ENCODE data around the gene PKIG.
"Not testable (repeated sequence)": the region's sequence is repeated elsewhere in the genome, so short reads cannot be mapped to it uniquely, and the experiment has no call there.

PKIG gene
- total RNA-seq: 0.24 to 1.7 reads per million in 2 donors

GRCh38 chr20:44582311-44583025, at the start of gene PKIG:
TSS of gene PKIG (plus strand) at chr20:44582579. CDS start at chr20:44614557, 31,978 bp downstream.
- no peak for DNase-seq

- no peak for DNase-seq
Measured at GRCh38 chr20:44532981-44533331, 49.4 kb upstream of the PKIG start.

GRCh38 chr20:44533928-44534327, 48.5 kb upstream of the PKIG start:
- DNase-seq: no peak

- DNase-seq: no peak
Measured at GRCh38 chr20:44536175-44536574, 46.2 kb upstream of the PKIG start.

DNA sequence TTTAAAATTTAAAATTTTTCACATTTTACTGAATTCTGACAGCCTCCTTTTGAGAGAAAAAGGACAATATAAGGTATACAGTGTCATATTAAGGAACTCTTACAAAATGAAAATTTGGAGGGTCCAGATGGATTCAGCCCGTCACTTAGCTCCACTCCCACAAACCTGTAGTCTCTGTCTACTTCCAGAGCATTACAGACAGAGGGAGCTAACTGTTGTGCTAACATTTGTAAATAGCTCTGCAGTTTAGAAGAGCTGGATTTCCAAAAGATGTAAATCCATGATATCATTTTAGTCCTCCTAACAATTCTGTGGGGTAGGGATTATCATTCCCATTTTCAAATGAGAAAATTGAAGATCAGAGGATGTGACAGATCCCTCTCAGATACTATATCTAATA, 44.4 kb upstream of the PKIG start:
- DNase-seq: no peak

GRCh38 chr20:44540834-44541233, 41.5 kb upstream of the PKIG start:
- DNase-seq: no peak

- DNase-seq: no peak
Measured at GRCh38 chr20:44541992-44542391, 40.4 kb upstream of the PKIG start.

DNA sequence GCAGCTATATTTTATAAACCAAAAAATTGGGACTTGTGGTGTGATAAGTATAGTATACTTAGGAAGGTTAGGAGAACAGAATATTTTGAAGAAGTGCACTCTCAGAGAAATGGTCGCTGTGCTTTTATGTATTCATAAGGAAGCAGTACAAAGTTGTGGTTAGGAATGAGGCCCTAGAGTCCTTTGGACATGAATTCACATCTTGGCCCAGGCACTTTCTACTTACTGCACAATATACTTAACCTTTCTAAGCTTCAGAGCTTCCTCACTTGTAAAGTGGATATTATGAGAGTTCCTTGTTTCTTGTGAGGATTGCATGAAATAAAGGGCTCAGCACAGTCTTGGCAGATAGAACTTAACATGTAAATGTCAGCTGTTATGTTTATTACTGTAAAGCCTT, 39.5 kb upstream of the PKIG start:
- no peak for DNase-seq

GRCh38 chr20:44543358-44543757, 39.0 kb upstream of the PKIG start:
- DNase-seq: no peak

- DNase-seq: no peak
Measured at GRCh38 chr20:44544263-44544662, 38.1 kb upstream of the PKIG start.

DNA sequence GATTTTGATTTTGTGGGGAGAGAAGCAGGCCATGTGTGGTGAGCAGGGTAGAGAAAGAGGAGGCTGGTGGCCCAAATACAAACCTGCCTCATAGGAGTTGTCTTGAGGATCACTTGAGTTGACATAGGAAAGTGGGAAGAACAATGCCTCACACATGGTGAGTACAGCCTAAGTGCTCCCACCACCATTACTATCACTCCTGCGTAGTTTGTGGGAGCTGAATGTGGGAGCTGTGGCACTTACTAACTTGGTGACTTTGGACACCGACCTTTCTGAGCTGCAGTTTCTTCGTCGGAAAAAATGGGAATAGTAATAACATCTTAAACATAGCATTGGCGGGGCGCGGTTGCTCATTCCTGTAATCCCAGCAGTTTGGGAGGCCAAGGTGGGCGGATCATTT, 35.0 kb upstream of the PKIG start:
- DNase-seq: no peak

DNA sequence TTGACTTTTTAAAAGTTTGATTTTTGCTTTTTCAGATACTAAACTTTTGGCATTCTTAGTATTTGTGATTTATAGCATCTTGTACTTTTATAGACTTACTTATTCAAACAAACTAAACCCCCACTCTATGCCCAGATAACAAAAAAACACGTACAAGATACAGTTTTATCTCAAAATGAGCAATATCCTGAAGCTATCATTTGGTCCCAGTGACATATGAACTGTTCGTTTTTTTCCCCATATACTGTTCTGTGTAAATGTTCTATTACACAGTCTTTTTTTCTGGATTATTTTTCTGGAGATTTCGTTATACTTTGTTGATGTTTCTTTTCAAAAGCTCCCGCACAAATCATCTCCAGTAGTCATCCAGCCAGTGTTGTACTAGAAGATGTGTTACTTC, 33.3 kb upstream of the PKIG start:
- DNase-seq: no peak

- DNase-seq: no peak
Measured at GRCh38 chr20:44552050-44552449, 30.3 kb upstream of the PKIG start.

- DNase-seq: no peak
Measured at GRCh38 chr20:44552568-44552949, 29.8 kb upstream of the PKIG start.

DNA sequence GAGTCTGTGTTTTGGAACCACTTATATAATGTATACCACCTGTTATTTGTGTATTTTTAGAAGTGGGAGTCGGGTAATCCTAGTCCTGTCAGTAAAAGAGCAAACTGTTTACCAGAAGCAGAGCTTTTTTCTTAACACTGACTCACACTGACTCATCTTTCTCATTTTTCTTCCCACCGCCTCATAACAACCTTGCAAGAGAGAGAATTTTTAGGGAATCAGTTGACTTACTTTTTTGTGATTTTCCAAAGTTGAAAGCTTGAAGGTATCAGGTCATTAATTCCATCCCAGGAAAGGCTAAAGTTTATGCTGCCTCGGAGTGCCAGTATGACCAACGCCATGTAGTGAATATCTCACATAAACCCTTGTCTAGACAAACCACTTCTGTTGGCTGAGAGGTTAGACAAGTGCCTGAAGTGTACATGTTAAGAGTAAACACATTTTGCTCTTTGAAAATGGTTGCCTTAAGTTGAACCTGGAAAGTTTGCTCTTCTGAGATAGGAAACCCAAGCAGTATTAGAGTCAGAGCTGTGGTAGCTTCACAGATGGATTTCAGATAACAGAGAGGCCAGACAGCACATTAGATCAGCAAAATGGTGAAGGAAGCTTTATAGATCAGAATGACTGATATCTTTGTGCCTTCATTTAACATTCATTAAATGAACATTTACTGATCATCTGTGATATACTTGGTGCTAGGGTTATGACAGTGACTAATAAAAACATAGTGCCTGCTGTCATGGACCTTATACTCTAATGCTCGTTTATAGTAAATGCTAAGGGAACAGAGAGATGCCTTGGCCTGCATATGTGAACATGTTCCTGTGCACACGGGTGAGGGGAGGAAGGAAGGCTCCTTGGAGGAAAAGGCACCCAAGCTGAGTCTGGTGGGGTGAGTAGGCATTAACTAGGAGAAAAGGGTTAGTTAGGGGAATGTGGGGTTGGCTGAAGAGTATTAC, 29.1 kb upstream of the PKIG start:
- no peak for DNase-seq

GRCh38 chr20:44559302-44559701, 23.1 kb upstream of the PKIG start:
- DNase-seq: no peak

DNA sequence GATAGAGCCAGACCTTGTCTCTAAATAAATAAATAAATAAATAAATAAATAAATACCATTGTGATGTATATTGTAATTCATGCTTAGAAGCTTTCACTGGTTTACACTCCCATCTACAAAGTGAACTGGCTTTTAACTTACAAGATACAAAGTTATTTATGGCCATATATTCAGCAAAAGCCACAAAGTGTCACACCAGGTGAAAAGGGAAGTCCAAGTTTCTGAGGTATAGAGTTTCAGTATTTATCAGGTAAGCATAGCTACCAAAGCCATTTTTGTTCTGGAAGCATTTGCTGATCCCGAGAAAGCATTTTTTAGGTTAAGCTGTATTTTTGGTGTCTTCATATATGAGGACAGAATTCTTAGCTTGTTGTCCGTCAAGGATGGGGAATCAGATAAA, 22.1 kb upstream of the PKIG start:
- DNase-seq: no peak

DNA sequence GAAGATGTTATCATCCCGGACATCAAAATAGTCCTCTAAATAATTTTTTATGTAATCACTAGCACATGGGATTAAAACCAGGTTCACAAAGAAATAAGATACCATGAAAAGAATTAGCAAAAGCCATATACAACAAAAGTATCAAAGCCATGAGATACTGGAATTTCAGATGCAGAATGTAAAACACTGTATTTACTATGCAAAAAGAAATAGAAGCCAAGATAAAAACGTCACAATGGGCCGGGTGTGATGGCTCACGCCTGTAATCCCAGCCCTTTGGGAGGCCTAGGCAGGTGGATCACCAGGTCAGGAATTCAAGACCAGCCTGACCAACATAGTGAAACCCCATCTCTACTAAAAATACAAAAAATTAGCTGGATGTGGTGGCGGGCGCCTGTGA, 21.6 kb upstream of the PKIG start:
- DNase-seq: not testable (repeated sequence)

- DNase-seq: no peak
Measured at GRCh38 chr20:44561876-44562275, 20.5 kb upstream of the PKIG start.

GRCh38 chr20:44566018-44566417, 16.4 kb upstream of the PKIG start:
- no peak for DNase-seq

- no peak for DNase-seq
Measured at GRCh38 chr20:44566811-44567210, 15.6 kb upstream of the PKIG start.

DNA sequence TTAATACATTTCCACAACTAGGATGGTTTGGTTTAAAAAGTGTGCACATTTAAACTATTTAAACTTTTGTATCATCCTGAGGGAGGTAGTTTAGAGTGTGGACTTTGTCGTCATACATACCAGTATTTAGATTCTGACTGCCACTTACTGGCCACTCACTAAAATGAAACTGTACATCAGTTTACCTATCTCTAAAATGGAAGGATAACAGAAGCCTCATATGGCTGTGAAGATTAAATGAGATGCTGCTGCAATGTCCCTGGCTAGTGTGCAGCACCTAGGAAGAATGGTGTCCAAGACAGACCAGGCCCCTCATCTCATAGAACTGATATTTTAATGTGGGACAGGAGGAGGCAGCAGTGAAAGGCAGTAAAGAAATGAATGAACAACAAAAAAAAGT, 12.0 kb upstream of the PKIG start:
- DNase-seq: no peak

DNA sequence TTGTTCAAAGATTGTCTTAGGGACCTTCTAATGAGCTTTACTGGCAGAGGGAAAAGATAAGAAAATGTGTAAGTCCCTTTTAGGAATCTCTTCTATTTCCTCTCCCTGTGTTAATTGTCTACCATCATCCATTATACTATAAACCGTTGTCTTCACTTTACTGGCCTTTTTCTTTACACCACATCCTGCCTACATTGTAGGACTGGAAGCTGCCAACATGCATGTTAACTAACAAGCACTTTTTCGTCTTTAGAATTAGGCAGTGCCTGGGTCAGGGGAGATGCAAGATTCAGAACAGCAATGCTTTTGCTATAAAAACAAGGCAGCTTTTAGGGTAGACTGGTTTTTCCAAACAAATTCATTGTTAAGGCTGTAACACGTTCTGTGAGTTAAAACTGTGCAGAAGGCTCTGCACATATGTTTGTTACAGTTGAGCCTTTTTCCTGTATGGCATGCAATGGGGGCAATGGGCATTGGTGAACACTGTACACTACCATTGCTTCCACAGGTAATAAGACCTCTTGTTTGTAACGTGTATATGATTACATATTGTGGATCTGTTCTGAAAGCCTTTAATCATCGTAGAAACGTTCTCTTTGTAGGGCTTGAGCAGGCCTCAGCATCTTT, 10.9 kb upstream of the PKIG start:
- DNase-seq: no peak

Measured in T-helper 9 cell (primary cell).